Panc1 (cell line): ENCODE data around the gene PPP2R2B. TPM values are rescaled to one million over a fixed set of nuclear protein-coding genes. Genes with fewer than 3 reads are reported as not detected.

Experiments
- ATAC-seq: fragments of 200-7000 bp; cut with Tn5 transposase; 2 replicates; pipeline ENCODE4 v1.9.1; 2020; ENCODE audit warnings: mild to moderate bottlenecking, moderate library complexity
- BruUV-seq: library from RNA; stranded (reverse); fragments of 400-500 nt; replicated peaks from 2 replicates; lab custom pipeline; 2021; lab: Mats Ljungman, UMichigan
- CTCF ChIA-PET: fragments of 300-600 bp; sonication (Branson Sonifier 250); formaldehyde crosslinking; loops from one replicate; lab custom pipeline; 2022; ENCODE audit warnings: antibody characterized with exemption; lab: Charles Lee
- POLR2A ChIA-PET: fragments of 300-600 bp; sonication (Branson Sonifier 250); formaldehyde crosslinking; loops from one replicate; lab custom pipeline; 2022; ENCODE audit warnings: antibody characterized with exemption; lab: Charles Lee
- DNase-seq: peaks from one replicate; pipeline ENCODE4 v3.0.0-alpha.2; 2010; ENCODE audit warnings: low read depth, low spot score
- H3K27ac ChIP-seq: 2 replicates; pipeline ENCODE4 v1.5.1; 2011; ENCODE audit warnings: mild to moderate bottlenecking, low read length, inconsistent platforms
- H3K27me3 ChIP-seq: fragments of 200-500 bp; sonication (Bioruptor generic); 2 replicates; pipeline ENCODE4 v1.6.0; 2014; ENCODE audit warnings: low read length, inconsistent platforms; ENCODE audit not compliant: control insufficient read depth, insufficient read depth
- H3K36me3 ChIP-seq: fragments of 200-500 bp; sonication (Bioruptor generic); 2 replicates; pipeline ENCODE4 v1.5.1; 2014; ENCODE audit warnings: inconsistent platforms, mild to moderate bottlenecking, low read length, moderate library complexity; ENCODE audit not compliant: control insufficient read depth, insufficient read depth
- H3K4me1 ChIP-seq: 2 replicates; pipeline ENCODE4 v1.5.1; 2011; ENCODE audit warnings: inconsistent platforms, mild to moderate bottlenecking, low read length, moderate library complexity; ENCODE audit not compliant: control insufficient read depth, insufficient read depth
- H3K4me3 ChIP-seq, 2 experiments: 2 replicates each; pipeline ENCODE4 v1.5.1; 2011 to 2012; ENCODE audit warnings: low read depth in 2 of 2, low read length in 2 of 2, mild to moderate bottlenecking in 2 of 2, inconsistent platforms in 1 of 2, moderate library complexity in 1 of 2
- H3K9me3 ChIP-seq: fragments of 200-500 bp; sonication (Bioruptor generic); 2 replicates; pipeline ENCODE4 v1.5.1; 2014; ENCODE audit warnings: low read depth, mild to moderate bottlenecking, inconsistent platforms, low read length, moderate library complexity; ENCODE audit not compliant: control insufficient read depth, insufficient read depth
- CTCF ChIP-seq: fragments of 450-650 bp; IDR thresholded peaks from 2 replicates; pipeline ENCODE4 v1.5.1; 2017; ENCODE audit warnings: mild to moderate bottlenecking
- POLR2AphosphoS5 ChIP-seq: IDR thresholded peaks from 2 replicates; pipeline ENCODE4 v1.6.1; 2012; ENCODE audit warnings: mild to moderate bottlenecking, low read depth, low read length, moderate library complexity
- SIN3A ChIP-seq: IDR thresholded peaks from 2 replicates; pipeline ENCODE4 v1.6.1; 2012; ENCODE audit warnings: low read depth, mild to moderate bottlenecking, low read length, moderate library complexity, borderline replicate concordance; ENCODE audit not compliant: insufficient read depth
- TCF7L2 ChIP-seq: IDR thresholded peaks from 2 replicates; pipeline ENCODE4 v1.6.1; 2011; ENCODE audit warnings: mild to moderate bottlenecking, low read depth, low read length, inconsistent platforms
- in situ Hi-C: cut with HindIII; loops from 2 replicates; pipeline ENCODE4 v1.10.0; 2016; ENCODE audit warnings: low sequenced_read_pairs, low pct_unique_long_range_greater_than_20kb
- intact Hi-C: fragments of 100-400 bp; cut with micrococcal nuclease; formaldehyde crosslinking; loops from one replicate; pipeline ENCODE4 v1.10.0; 2022; ENCODE audit not compliant: unreplicated experiment
- total RNA-seq: library from RNA; stranded (reverse); gene quantifications from one replicate; pipeline ENCODE4 v1.2.1, GENCODE V29; 2021; ENCODE audit not compliant: unreplicated experiment
- TF ChIP-seq, protein P1 (sequence below), 2 experiments: IDR thresholded peaks; 2 replicates each; pipeline ENCODE4 v1.6.1; 2011 to 2012; ENCODE audit warnings: low read depth in 2 of 2, control low read depth in 1 of 2, low read length in 1 of 2, mild to moderate bottlenecking in 1 of 2, moderate library complexity in 1 of 2; ENCODE audit not compliant: insufficient read depth in 1 of 2

The PPP2R2B gene
- total RNA-seq, 1 experiment from 2014 or later, result 8.8 TPM

- H3K4me3 ChIP-seq, result no peak overlapping the region
- intact Hi-C loops (no loop called here), in situ Hi-C loops (no loop called here)
- POLR2A ChIA-PET, result no interaction called here
- H3K27ac ChIP-seq, result no peak overlapping the region
- CTCF ChIA-PET, result no interaction called here
- H3K27me3 ChIP-seq, result no peaks in the 10 kb centered on the region
- TF ChIP-seq TCF7L2 (no peak), SIN3A (no peak)
- TF ChIP-seq, protein P1, sequence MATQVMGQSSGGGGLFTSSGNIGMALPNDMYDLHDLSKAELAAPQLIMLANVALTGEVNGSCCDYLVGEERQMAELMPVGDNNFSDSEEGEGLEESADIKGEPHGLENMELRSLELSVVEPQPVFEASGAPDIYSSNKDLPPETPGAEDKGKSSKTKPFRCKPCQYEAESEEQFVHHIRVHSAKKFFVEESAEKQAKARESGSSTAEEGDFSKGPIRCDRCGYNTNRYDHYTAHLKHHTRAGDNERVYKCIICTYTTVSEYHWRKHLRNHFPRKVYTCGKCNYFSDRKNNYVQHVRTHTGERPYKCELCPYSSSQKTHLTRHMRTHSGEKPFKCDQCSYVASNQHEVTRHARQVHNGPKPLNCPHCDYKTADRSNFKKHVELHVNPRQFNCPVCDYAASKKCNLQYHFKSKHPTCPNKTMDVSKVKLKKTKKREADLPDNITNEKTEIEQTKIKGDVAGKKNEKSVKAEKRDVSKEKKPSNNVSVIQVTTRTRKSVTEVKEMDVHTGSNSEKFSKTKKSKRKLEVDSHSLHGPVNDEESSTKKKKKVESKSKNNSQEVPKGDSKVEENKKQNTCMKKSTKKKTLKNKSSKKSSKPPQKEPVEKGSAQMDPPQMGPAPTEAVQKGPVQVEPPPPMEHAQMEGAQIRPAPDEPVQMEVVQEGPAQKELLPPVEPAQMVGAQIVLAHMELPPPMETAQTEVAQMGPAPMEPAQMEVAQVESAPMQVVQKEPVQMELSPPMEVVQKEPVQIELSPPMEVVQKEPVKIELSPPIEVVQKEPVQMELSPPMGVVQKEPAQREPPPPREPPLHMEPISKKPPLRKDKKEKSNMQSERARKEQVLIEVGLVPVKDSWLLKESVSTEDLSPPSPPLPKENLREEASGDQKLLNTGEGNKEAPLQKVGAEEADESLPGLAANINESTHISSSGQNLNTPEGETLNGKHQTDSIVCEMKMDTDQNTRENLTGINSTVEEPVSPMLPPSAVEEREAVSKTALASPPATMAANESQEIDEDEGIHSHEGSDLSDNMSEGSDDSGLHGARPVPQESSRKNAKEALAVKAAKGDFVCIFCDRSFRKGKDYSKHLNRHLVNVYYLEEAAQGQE (IDR thresholded peaks at IDR 0.05; ENCODE audit: insufficient read depth in 1 of 2, low read depth in 2 of 2, low read length in 1 of 2), result no peak
- BruUV-seq, result no TSS peak
- no peaks in the 10 kb centered on the region for H3K36me3 ChIP-seq
- no peak for ATAC-seq
- no peak for DNase-seq
- H3K4me1 ChIP-seq, result no peaks in the 10 kb centered on the region
- H3K9me3 ChIP-seq, result no peaks in the 10 kb centered on the region
Measured at GRCh38 chr5:146778795-146779194, 99.8 kb downstream of the PPP2R2B start.

- in situ Hi-C loops, result no loop called here
- H3K36me3 ChIP-seq, result no peaks in the 10 kb centered on the region
- intact Hi-C loops, result no loop called here
- TF ChIP-seq SIN3A (no peak), TCF7L2 (no peak), CTCF (no peak), POLR2AphosphoS5 (no peak)
- TF ChIP-seq, protein P1 (IDR thresholded peaks at IDR 0.05; ENCODE audit: insufficient read depth in 1 of 2, low read depth in 2 of 2, low read length in 1 of 2), result no peak
- no peak for ATAC-seq
- no peaks in the 10 kb centered on the region for H3K9me3 ChIP-seq
- BruUV-seq, result no TSS peak
- no peak overlapping the region for H3K27ac ChIP-seq
- no peak overlapping the region for H3K4me3 ChIP-seq
- H3K4me1 ChIP-seq, result no peaks in the 10 kb centered on the region
- CTCF ChIA-PET, result no interaction called here
- no peaks in the 10 kb centered on the region for H3K27me3 ChIP-seq
- POLR2A ChIA-PET, result no interaction called here
- no peak for DNase-seq
Measured at GRCh38 chr5:146778261-146778660, 100.3 kb downstream of the PPP2R2B start.
